Measurements from ENCODE around the gene ARL4A. TPM values are rescaled to one million over a fixed set of nuclear protein-coding genes. Genes with fewer than 3 reads are reported as not detected.

Gene ARL4A
- total and polyA plus RNA-seq, 2 of the 8 experiments (the other 6 are each of a cell fraction or from before 2014, with no cell fraction given), result 14.5 to 29.2 TPM

DNA sequence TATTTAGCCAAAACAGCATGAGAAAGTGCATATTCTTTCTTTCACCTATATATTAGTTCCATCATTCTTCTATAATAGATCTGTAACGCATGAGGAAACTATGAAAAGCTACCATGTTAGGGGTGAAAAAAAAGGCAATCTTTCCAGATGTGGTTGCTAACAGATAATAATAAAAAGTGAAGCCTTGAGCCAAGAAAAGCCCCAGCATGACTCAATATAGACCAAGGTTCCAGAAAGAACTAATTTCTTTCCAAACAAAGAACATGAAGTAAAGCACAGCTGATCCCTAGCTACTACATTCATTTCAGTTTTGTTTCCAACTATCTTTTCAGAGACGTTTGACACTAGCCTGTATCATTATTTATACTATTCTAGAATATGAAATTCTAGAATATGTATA, 16.4 kb downstream of the ARL4A start (continued):
- no peak for TF ChIP-seq HDAC2 (IDR thresholded peaks at IDR 0.05; ENCODE audit: borderline replicate concordance in 1 of 2, low read depth in 2 of 2, low read length in 2 of 2)
- no peak for TF ChIP-seq SP4 (IDR thresholded peaks at IDR 0.05; ENCODE audit: low read length)
- no peak for TF ChIP-seq BRCA1 (IDR thresholded peaks at IDR 0.05; ENCODE audit: low read depth, low read length)

Measured in H1 (cell line).